Mesenchymal stem cell (in vitro differentiated cells and primary cell): ENCODE results near the gene WWOX.

Experiments
- DNase-seq: peaks from one replicate; pipeline ENCODE4 v3.0.0-alpha.2; 2013
- H2AFZ ChIP-seq: one replicate; pipeline ENCODE4 v1.6.1; 2013; ENCODE audit warnings: low read depth, mild to moderate bottlenecking, control low read depth, inconsistent platforms, low read length, moderate library complexity
- H2AK5ac ChIP-seq: 2 replicates; pipeline ENCODE4 v1.6.1; 2013; ENCODE audit warnings: low read length, moderate library complexity, mild to moderate bottlenecking, inconsistent platforms; ENCODE audit not compliant: severe bottlenecking
- H2BK120ac ChIP-seq: one replicate; pipeline ENCODE4 v1.6.1; 2013; ENCODE audit warnings: low read depth, mild to moderate bottlenecking, inconsistent platforms, low read length, moderate library complexity
- H2BK12ac ChIP-seq, 2 experiments: one replicate each; pipeline ENCODE4 v1.6.1; 2013; ENCODE audit warnings: inconsistent platforms in 2 of 2, low read length in 2 of 2, mild to moderate bottlenecking in 2 of 2, moderate library complexity in 2 of 2, control low read depth in 1 of 2
- H2BK15ac ChIP-seq: one replicate; pipeline ENCODE4 v1.6.1; 2013; ENCODE audit warnings: mild to moderate bottlenecking, low read depth, inconsistent platforms; ENCODE audit not compliant: poor library complexity, severe bottlenecking
- H2BK5ac ChIP-seq: 2 replicates; pipeline ENCODE4 v1.6.1; 2013; ENCODE audit warnings: low read depth, mild to moderate bottlenecking, low read length, control low read depth, inconsistent platforms; ENCODE audit not compliant: poor library complexity, severe bottlenecking
- H3K14ac ChIP-seq, 2 experiments: one replicate each; pipeline ENCODE4 v1.6.1; 2013; ENCODE audit warnings: inconsistent platforms in 2 of 2, low read length in 2 of 2, control low read depth in 1 of 2, mild to moderate bottlenecking in 1 of 2, moderate library complexity in 1 of 2
- H3K18ac ChIP-seq, 2 experiments: one replicate each; pipeline ENCODE4 v1.6.1; 2013; ENCODE audit warnings: inconsistent platforms in 2 of 2, low read length in 2 of 2, control low read depth in 1 of 2, low read depth in 1 of 2, mild to moderate bottlenecking in 1 of 2
- H3K23ac ChIP-seq, 2 experiments: one replicate each; pipeline ENCODE4 v1.6.1; 2013; ENCODE audit warnings: inconsistent platforms in 2 of 2, low read length in 2 of 2, mild to moderate bottlenecking in 2 of 2, moderate library complexity in 2 of 2, control low read depth in 1 of 2
- H3K27ac ChIP-seq: 2 replicates; pipeline ENCODE4 v1.5.1; 2013; ENCODE audit warnings: mild to moderate bottlenecking, moderate library complexity, low read length, control low read depth, inconsistent platforms; ENCODE audit not compliant: poor library complexity, severe bottlenecking
- H3K27me3 ChIP-seq, 2 experiments: 2 replicates each; pipeline versions ENCODE4 v1.6.1 to v1.7.0; 2013; ENCODE audit warnings: low read length in 2 of 2, mild to moderate bottlenecking in 2 of 2, moderate library complexity in 2 of 2, control low read depth in 1 of 2, inconsistent platforms in 1 of 2; ENCODE audit not compliant: control insufficient read depth in 1 of 2, insufficient read depth in 1 of 2
- H3K36me3 ChIP-seq, 2 experiments: 2 replicates each; pipeline versions ENCODE4 v1.6.1 to v1.7.0; 2013; ENCODE audit warnings: low read length in 2 of 2, control low read depth in 1 of 2, inconsistent platforms in 1 of 2, low read depth in 1 of 2, mild to moderate bottlenecking in 1 of 2; ENCODE audit not compliant: insufficient read depth in 2 of 2, control insufficient read depth in 1 of 2
- H3K4ac ChIP-seq, 2 experiments: one replicate each; pipeline ENCODE4 v1.6.1; 2013; ENCODE audit warnings: inconsistent platforms in 2 of 2, low read length in 2 of 2, mild to moderate bottlenecking in 2 of 2, moderate library complexity in 2 of 2, control low read depth in 1 of 2, low read depth in 1 of 2
- H3K4me1 ChIP-seq: 2 replicates; pipeline ENCODE4 v1.6.1; 2013; ENCODE audit warnings: low read depth, low read length, control low read depth; ENCODE audit not compliant: control insufficient read depth, insufficient read depth
- H3K4me2 ChIP-seq: 2 replicates; pipeline ENCODE4 v1.6.1; 2013; ENCODE audit warnings: low read length, mild to moderate bottlenecking, inconsistent platforms; ENCODE audit not compliant: poor library complexity, severe bottlenecking
- H3K4me3 ChIP-seq, 2 experiments: 2 replicates each; pipeline versions ENCODE4 v1.5.1 to v1.7.0; 2013; ENCODE audit warnings: low read length in 2 of 2, mild to moderate bottlenecking in 2 of 2, control low read depth in 1 of 2, low read depth in 1 of 2; ENCODE audit not compliant: insufficient read depth in 1 of 2
- H3K79me1 ChIP-seq: replicated peaks from 2 replicates; pipeline ENCODE4 v1.6.1; 2013; ENCODE audit warnings: mild to moderate bottlenecking, control low read depth, low read length, inconsistent platforms; ENCODE audit not compliant: poor library complexity, severe bottlenecking
- H3K9ac ChIP-seq: 2 replicates; pipeline ENCODE4 v1.7.0; 2013; ENCODE audit warnings: mild to moderate bottlenecking, low read length, moderate library complexity
- H3K9me3 ChIP-seq: 2 replicates; pipeline ENCODE4 v1.7.0; 2013; ENCODE audit warnings: mild to moderate bottlenecking, low read length; ENCODE audit not compliant: control insufficient read depth
- H4K8ac ChIP-seq: one replicate; pipeline ENCODE4 v1.6.1; 2013; ENCODE audit warnings: inconsistent platforms, mild to moderate bottlenecking, low read length, moderate library complexity
- H4K91ac ChIP-seq: one replicate; pipeline ENCODE4 v1.6.1; 2013; ENCODE audit warnings: mild to moderate bottlenecking, low read length, inconsistent platforms
- WGBS: methylation state at CpG from one replicate; pipeline ENCODE4 v1.1.7; 2013; ENCODE audit warnings: mixed read lengths; 5-methylcytosine and 5-hydroxymethylcytosine counted together

Gene WWOX

DNA sequence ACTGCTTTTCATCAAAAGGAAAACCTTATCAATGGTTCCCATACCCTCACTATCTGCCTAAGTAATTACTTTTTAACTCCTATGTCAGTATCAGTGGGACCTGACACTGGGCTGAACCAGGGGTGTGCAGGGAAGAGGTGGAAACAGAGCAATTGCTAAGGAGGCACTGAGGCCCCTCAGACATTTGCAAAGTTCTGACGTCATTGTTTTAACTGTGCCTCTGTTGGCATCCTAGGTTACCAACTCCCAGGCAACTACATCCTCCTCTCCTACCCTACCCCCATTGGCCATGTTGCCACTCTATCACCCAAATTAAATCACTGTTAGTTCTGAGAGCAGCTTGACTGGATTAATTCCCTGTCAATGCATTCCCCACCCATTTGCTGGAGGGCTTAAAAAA, 8.0 kb upstream of the WWOX start:
- Histone ChIP-seq H3K4me3 (no peak overlapping the region), H3K4me1 (peaks cover 1% of the 10 kb centered on the region), H2AFZ (no peak overlapping the region), H3K14ac (no peak overlapping the region), H3K18ac (no peak overlapping the region), H2BK120ac (no peak overlapping the region), H3K79me1 (no peaks in the 10 kb centered on the region), H3K27ac (no peak overlapping the region), H4K91ac (no peak overlapping the region), H3K36me3 (no peaks in the 10 kb centered on the region), H2BK12ac (no peak overlapping the region), H2BK5ac (no peak overlapping the region), H3K9ac (no peak overlapping the region), H3K9me3 (no peaks in the 10 kb centered on the region), H2BK15ac (no peak overlapping the region), H3K27me3 (peaks cover 12 to 20% of the 10 kb centered on the region in 2 experiments), H4K8ac (no peak overlapping the region), H2AK5ac (no peak overlapping the region), H3K23ac (no peak overlapping the region), H3K4me2 (no peak overlapping the region), H3K4ac (no peak overlapping the region)
- no peak for DNase-seq
- 62% methylated on average over 1 of the region's 1 CpG for WGBS

DNA sequence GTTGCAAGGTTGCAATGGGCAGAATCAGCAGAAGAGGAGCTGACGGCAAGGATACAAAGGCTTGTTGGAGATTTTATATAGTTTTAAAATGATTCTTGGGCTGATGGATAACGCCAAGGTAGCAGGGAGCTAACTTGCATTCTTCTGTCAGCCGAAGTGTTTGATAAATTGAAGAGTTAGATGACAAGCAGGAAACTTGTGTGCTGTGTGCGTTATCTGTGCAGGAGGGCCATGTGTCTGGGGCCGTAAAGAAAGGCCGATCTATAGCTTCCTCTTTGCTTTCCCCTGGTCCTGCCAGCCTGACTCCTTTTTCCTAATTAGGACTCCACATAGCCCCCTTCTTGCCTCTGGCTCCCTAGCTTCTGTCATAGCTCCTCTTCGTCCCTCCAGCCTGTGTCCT, 6.7 kb upstream of the WWOX start:
- H2BK12ac ChIP-seq: no peak overlapping the region
- no peak overlapping the region for H2BK15ac ChIP-seq
- no peaks in the 10 kb centered on the region for H3K9me3 ChIP-seq
- H2BK5ac ChIP-seq: no peak overlapping the region
- H2BK120ac ChIP-seq: no peak overlapping the region
- H3K4me3 ChIP-seq: no peak overlapping the region
- peaks cover 1% of the 10 kb centered on the region for H3K4me1 ChIP-seq
- no peak overlapping the region for H3K4ac ChIP-seq
- 57% methylated on average over 7 of the region's 7 CpGs for WGBS
- H3K36me3 ChIP-seq: no peaks in the 10 kb centered on the region
- no peak overlapping the region for H3K23ac ChIP-seq
- H3K9ac ChIP-seq: no peak overlapping the region
- H3K27me3 ChIP-seq: peaks cover 12 to 20% of the 10 kb centered on the region in 2 experiments
- no peak overlapping the region for H4K91ac ChIP-seq
- H3K14ac ChIP-seq: no peak overlapping the region
- H3K18ac ChIP-seq: no peak overlapping the region
- no peak overlapping the region for H2AFZ ChIP-seq
- no peak overlapping the region for H3K27ac ChIP-seq
- no peaks in the 10 kb centered on the region for H3K79me1 ChIP-seq
- no peak overlapping the region for H4K8ac ChIP-seq
- DNase-seq: no peak
- H3K4me2 ChIP-seq: no peak overlapping the region
- no peak overlapping the region for H2AK5ac ChIP-seq

DNA sequence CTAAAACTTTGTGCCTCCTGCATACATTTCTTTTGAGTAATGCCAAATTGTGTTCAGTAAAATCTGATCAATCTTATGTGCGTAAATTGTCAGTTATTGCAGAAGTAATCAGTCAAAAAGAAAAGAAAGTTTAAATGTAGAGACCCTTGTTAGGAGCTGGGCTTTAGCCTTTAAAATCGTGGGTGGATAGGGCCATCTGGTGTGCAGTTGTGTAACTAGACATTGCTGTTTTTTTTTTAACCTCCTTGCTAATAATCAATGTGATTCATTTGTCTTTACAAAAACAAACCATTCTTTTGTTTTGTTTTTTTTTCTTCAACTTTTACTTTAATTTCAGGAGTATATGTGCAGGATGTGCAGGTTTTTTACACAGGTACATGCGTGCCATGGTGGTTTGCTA, 5.3 kb upstream of the WWOX start:
- H3K4me3 ChIP-seq: no peak overlapping the region
- H3K27ac ChIP-seq: no peak overlapping the region
- no peak overlapping the region for H4K91ac ChIP-seq
- no peak overlapping the region for H3K9ac ChIP-seq
- H3K23ac ChIP-seq: no peak overlapping the region
- 81% methylated on average over 3 of the region's 3 CpGs for WGBS
- H2AK5ac ChIP-seq: no peak overlapping the region
- DNase-seq: no peak
- no peak overlapping the region for H2BK120ac ChIP-seq
- peaks cover 12 to 20% of the 10 kb centered on the region in 2 experiments for H3K27me3 ChIP-seq
- H2BK15ac ChIP-seq: no peak overlapping the region
- peaks cover 1% of the 10 kb centered on the region for H3K4me1 ChIP-seq
- no peaks in the 10 kb centered on the region for H3K9me3 ChIP-seq
- no peak overlapping the region for H3K4ac ChIP-seq
- H2BK5ac ChIP-seq: no peak overlapping the region
- H3K14ac ChIP-seq: no peak overlapping the region
- H3K79me1 ChIP-seq: no peaks in the 10 kb centered on the region
- no peaks in the 10 kb centered on the region for H3K36me3 ChIP-seq
- no peak overlapping the region for H3K4me2 ChIP-seq
- H2AFZ ChIP-seq: no peak overlapping the region
- no peak overlapping the region for H3K18ac ChIP-seq
- no peak overlapping the region for H4K8ac ChIP-seq
- no peak overlapping the region for H2BK12ac ChIP-seq

GRCh38 chr16:78094998-78095397, 4.5 kb upstream of the WWOX start:
- H2BK5ac ChIP-seq: no peak overlapping the region

More at GRCh38 chr16:78094998-78095397, 4.5 kb upstream of the WWOX start:
- Histone ChIP-seq H4K8ac (no peak overlapping the region), H3K4ac (no peak overlapping the region), H3K9me3 (no peaks in the 10 kb centered on the region), H2AK5ac (no peak overlapping the region), H2BK15ac (no peak overlapping the region), H3K9ac (no peak overlapping the region), H3K14ac (no peak overlapping the region), H4K91ac (no peak overlapping the region), H3K27ac (no peak overlapping the region), H3K27me3 (peaks cover 8 to 20% of the 10 kb centered on the region in 2 experiments), H3K4me3 (no peak overlapping the region), H3K23ac (no peak overlapping the region), H3K18ac (no peak overlapping the region), H3K79me1 (no peaks in the 10 kb centered on the region), H3K4me2 (no peak overlapping the region), H3K36me3 (no peaks in the 10 kb centered on the region), H2AFZ (no peak overlapping the region), H2BK12ac (no peak overlapping the region), H3K4me1 (peaks cover 1% of the 10 kb centered on the region), H2BK120ac (no peak overlapping the region)
- DNase-seq: no peak
- WGBS: 96% methylated on average over 2 of the region's 3 CpGs
